ENCODE results near the gene CLVS2. TPM values are rescaled to one million over a fixed set of nuclear protein-coding genes. Genes with fewer than 3 reads are reported as not detected.

Gene CLVS2
- total and polyA plus RNA-seq, 4 donors, result 0.25 TPM; not detected in 3

DNA sequence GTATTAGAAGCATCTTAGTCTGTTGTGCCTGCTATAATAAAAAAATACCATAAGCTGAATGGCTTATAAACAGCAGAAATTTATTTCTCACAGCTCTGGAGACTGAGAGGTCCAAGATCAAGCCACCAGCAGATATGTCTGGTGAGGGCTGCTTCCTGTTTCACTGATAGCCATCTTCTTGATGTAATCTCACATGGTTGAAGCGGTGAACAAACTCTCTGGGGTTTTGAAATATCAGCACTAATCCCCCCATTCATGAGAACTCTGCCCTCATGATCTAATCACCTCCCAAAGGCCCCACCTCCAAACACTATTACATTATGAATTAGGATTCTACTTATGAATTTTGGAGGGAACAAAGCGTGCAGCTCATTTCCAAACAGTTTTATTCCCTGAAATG is 11.6 kb upstream of the CLVS2 start:
- Histone ChIP-seq H3K9ac (ENCODE audit: low read depth in 1 of 2, low read length in 2 of 2) (no peak overlapping the region), H3K9me3 (ENCODE audit: control insufficient read depth in 4 of 4, low read length in 3 of 4) (no peaks in the 10 kb centered on the region), H3K36me3 (ENCODE audit: control insufficient read depth in 4 of 4, insufficient read depth in 3 of 4, low read depth in 1 of 4, low read length in 3 of 4) (no peaks in the 10 kb centered on the region), H3K27ac (ENCODE audit: low read depth in 1 of 2, low read length in 2 of 2) (no peak overlapping the region), H3K4me1 (ENCODE audit: control insufficient read depth in 4 of 4, insufficient read depth in 4 of 4, low read length in 3 of 4) (no peaks in the 10 kb centered on the region), H3K4me3 (ENCODE audit: low read depth in 1 of 3, low read length in 3 of 3) (no peak overlapping the region), H3K27me3 (ENCODE audit: control insufficient read depth in 4 of 4, insufficient read depth in 4 of 4, low read length in 3 of 4) (no peaks in the 10 kb centered on the region)
- no peak for DNase-seq (ENCODE audit: low spot score)
- TF ChIP-seq, protein P1, sequence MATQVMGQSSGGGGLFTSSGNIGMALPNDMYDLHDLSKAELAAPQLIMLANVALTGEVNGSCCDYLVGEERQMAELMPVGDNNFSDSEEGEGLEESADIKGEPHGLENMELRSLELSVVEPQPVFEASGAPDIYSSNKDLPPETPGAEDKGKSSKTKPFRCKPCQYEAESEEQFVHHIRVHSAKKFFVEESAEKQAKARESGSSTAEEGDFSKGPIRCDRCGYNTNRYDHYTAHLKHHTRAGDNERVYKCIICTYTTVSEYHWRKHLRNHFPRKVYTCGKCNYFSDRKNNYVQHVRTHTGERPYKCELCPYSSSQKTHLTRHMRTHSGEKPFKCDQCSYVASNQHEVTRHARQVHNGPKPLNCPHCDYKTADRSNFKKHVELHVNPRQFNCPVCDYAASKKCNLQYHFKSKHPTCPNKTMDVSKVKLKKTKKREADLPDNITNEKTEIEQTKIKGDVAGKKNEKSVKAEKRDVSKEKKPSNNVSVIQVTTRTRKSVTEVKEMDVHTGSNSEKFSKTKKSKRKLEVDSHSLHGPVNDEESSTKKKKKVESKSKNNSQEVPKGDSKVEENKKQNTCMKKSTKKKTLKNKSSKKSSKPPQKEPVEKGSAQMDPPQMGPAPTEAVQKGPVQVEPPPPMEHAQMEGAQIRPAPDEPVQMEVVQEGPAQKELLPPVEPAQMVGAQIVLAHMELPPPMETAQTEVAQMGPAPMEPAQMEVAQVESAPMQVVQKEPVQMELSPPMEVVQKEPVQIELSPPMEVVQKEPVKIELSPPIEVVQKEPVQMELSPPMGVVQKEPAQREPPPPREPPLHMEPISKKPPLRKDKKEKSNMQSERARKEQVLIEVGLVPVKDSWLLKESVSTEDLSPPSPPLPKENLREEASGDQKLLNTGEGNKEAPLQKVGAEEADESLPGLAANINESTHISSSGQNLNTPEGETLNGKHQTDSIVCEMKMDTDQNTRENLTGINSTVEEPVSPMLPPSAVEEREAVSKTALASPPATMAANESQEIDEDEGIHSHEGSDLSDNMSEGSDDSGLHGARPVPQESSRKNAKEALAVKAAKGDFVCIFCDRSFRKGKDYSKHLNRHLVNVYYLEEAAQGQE (IDR thresholded peaks at IDR 0.05), result no peak
- TF ChIP-seq, protein P2, sequence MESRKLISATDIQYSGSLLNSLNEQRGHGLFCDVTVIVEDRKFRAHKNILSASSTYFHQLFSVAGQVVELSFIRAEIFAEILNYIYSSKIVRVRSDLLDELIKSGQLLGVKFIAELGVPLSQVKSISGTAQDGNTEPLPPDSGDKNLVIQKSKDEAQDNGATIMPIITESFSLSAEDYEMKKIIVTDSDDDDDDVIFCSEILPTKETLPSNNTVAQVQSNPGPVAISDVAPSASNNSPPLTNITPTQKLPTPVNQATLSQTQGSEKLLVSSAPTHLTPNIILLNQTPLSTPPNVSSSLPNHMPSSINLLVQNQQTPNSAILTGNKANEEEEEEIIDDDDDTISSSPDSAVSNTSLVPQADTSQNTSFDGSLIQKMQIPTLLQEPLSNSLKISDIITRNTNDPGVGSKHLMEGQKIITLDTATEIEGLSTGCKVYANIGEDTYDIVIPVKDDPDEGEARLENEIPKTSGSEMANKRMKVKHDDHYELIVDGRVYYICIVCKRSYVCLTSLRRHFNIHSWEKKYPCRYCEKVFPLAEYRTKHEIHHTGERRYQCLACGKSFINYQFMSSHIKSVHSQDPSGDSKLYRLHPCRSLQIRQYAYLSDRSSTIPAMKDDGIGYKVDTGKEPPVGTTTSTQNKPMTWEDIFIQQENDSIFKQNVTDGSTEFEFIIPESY (IDR thresholded peaks at IDR 0.05), result no peak
- TF ChIP-seq SP1 (IDR thresholded peaks at IDR 0.05), result no peak
- TF ChIP-seq, protein P3, sequence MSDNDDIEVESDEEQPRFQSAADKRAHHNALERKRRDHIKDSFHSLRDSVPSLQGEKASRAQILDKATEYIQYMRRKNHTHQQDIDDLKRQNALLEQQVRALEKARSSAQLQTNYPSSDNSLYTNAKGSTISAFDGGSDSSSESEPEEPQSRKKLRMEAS (IDR thresholded peaks at IDR 0.05), result no peak
- TF ChIP-seq GABPA (IDR thresholded peaks at IDR 0.05 in 1 of 2, conservative IDR thresholded peaks at IDR 0.05 in 1 of 2), result no peak
- TF ChIP-seq, protein P4, sequence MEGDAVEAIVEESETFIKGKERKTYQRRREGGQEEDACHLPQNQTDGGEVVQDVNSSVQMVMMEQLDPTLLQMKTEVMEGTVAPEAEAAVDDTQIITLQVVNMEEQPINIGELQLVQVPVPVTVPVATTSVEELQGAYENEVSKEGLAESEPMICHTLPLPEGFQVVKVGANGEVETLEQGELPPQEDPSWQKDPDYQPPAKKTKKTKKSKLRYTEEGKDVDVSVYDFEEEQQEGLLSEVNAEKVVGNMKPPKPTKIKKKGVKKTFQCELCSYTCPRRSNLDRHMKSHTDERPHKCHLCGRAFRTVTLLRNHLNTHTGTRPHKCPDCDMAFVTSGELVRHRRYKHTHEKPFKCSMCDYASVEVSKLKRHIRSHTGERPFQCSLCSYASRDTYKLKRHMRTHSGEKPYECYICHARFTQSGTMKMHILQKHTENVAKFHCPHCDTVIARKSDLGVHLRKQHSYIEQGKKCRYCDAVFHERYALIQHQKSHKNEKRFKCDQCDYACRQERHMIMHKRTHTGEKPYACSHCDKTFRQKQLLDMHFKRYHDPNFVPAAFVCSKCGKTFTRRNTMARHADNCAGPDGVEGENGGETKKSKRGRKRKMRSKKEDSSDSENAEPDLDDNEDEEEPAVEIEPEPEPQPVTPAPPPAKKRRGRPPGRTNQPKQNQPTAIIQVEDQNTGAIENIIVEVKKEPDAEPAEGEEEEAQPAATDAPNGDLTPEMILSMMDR (IDR thresholded peaks at IDR 0.05; ENCODE audit: low read depth, low read length, missing input control), result no peak
- no peak for TF ChIP-seq HNF4G (IDR thresholded peaks at IDR 0.05)
- TF ChIP-seq FOXA2 (IDR thresholded peaks at IDR 0.05), result no peak
- TF ChIP-seq RXRA (IDR thresholded peaks at IDR 0.05), result no peak
- no peak for TF ChIP-seq HNF4A (conservative IDR thresholded peaks at IDR 0.05)
- TF ChIP-seq FOXA1 (IDR thresholded peaks at IDR 0.05), result no peak
- no peak for TF ChIP-seq EGR1 (IDR thresholded peaks at IDR 0.05; ENCODE audit: low read depth in 2 of 2)
- TF ChIP-seq RAD21 (IDR thresholded peaks at IDR 0.05), result no peak
- TF ChIP-seq JUND (IDR thresholded peaks at IDR 0.05), result no peak
- TF ChIP-seq YY1 (IDR thresholded peaks at IDR 0.05), result no peak
- TF ChIP-seq NR2F2 (IDR thresholded peaks at IDR 0.05), result no peak
- TF ChIP-seq TAF1 (conservative IDR thresholded peaks at IDR 0.05), result no peak
- whole genome bisulfite sequencing, result 79% methylated on average over 2 of the region's 2 CpGs

DNA sequence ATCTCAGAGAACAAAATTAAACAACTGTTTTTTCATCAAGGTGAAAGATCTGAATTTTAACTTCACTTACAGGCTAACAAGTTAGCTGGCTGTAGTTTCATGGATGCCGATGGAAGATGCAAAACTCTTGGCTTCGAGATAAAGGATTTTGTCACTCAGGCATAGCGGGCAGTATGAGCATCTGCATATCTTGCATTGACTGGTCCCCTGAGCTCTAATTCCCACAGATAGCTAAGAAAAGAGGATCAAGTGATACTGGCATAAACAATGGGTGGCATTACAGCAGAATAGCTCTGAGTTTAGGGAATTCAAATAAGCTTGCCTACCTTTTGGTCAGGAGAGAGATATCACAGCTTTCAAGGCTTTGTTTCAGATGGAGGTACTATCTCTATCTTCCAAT is 1.8 kb upstream of the CLVS2 start:
- 46% methylated on average over 3 of the region's 3 CpGs for WGBS
- TF ChIP-seq, protein P5, sequence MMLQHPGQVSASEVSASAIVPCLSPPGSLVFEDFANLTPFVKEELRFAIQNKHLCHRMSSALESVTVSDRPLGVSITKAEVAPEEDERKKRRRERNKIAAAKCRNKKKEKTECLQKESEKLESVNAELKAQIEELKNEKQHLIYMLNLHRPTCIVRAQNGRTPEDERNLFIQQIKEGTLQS (IDR thresholded peaks at IDR 0.05), result no peak
- no peak for TF ChIP-seq RXRA (IDR thresholded peaks at IDR 0.05)
- TF ChIP-seq HNF4G (IDR thresholded peaks at IDR 0.05), result no peak
- no peak for TF ChIP-seq SP1 (IDR thresholded peaks at IDR 0.05)
- TF ChIP-seq JUND (IDR thresholded peaks at IDR 0.05), result no peak
- TF ChIP-seq HNF4A (conservative IDR thresholded peaks at IDR 0.05), result no peak
- TF ChIP-seq YY1 (IDR thresholded peaks at IDR 0.05), result no peak
- TF ChIP-seq, protein P1 (IDR thresholded peaks at IDR 0.05), result no peak
- no peak for TF ChIP-seq EGR1 (IDR thresholded peaks at IDR 0.05; ENCODE audit: low read depth in 2 of 2)
- TF ChIP-seq FOXA2 (IDR thresholded peaks at IDR 0.05), result no peak
- peaks cover 1 to 9% (median 7%) of the 10 kb centered on the region in 4 donors for H3K4me1 ChIP-seq (ENCODE audit: control insufficient read depth in 4 of 4, insufficient read depth in 4 of 4, low read length in 3 of 4)
- no peak overlapping the region for H3K9ac ChIP-seq (ENCODE audit: low read depth in 1 of 2, low read length in 2 of 2)
- peaks cover 0 to 9% (median 3%) of the 10 kb centered on the region in 4 donors for H3K27me3 ChIP-seq (ENCODE audit: control insufficient read depth in 4 of 4, insufficient read depth in 4 of 4, low read length in 3 of 4)
- H3K27ac ChIP-seq (ENCODE audit: low read depth in 1 of 2, low read length in 2 of 2), result no peak overlapping the region
- no peaks in the 10 kb centered on the region for H3K9me3 ChIP-seq (ENCODE audit: control insufficient read depth in 4 of 4, low read length in 3 of 4)
- no peaks in the 10 kb centered on the region for H3K36me3 ChIP-seq (ENCODE audit: control insufficient read depth in 4 of 4, insufficient read depth in 3 of 4, low read depth in 1 of 4, low read length in 3 of 4)
- no peak overlapping the region for H3K4me3 ChIP-seq (ENCODE audit: low read depth in 1 of 3, low read length in 3 of 3)
- DNase-seq (ENCODE audit: low spot score), result no peak

Data from liver (tissue), 9 donors.